K562 (cell line): Measurements from ENCODE around the gene SYPL2. TPM values are rescaled to one million over a fixed set of nuclear protein-coding genes. Genes with fewer than 3 reads are reported as not detected.

Experiments
- ADNP ChIP-seq: fragments of 200-800 bp; sonication (Bioruptor generic); IDR thresholded peaks from 2 replicates; pipeline ENCODE4 v1.6.1; 2016; ENCODE audit warnings: missing genetic modification characterization, missing compliant biosample characterization
- BRF1 ChIP-seq: IDR thresholded peaks from 3 replicates; pipeline ENCODE4 v1.6.1; 2011; ENCODE audit warnings: borderline replicate concordance, mild to moderate bottlenecking; ENCODE audit not compliant: insufficient read length; ENCODE audit errors: extremely low read depth
- CHCHD3 ChIP-seq: fragments of 250-450 bp; sonication (Bioruptor Pico); IDR thresholded peaks from 2 replicates; pipeline ENCODE4 v2.1.2; 2022; ENCODE audit warnings: mild to moderate bottlenecking
- DNMT1 ChIP-seq: fragments of 450-650 bp; IDR thresholded peaks from 2 replicates; pipeline ENCODE4 v1.6.1; 2016; ENCODE audit warnings: antibody characterized with exemption, mild to moderate bottlenecking
- ELK1 ChIP-seq: sonication (generic); formaldehyde crosslinking; IDR thresholded peaks from 2 replicates; pipeline ENCODE4 v1.8.1; 2022; ENCODE audit warnings: missing genetic modification reagents
- EP400 ChIP-seq: fragments of 450-650 bp; IDR thresholded peaks from 2 replicates; pipeline ENCODE4 v1.6.1; 2017; ENCODE audit warnings: antibody characterized with exemption, mild to moderate bottlenecking, moderate library complexity
- EWSR1 ChIP-seq: fragments of 450-650 bp; IDR thresholded peaks from 2 replicates; pipeline ENCODE4 v1.6.1; 2018; ENCODE audit warnings: borderline replicate concordance, mild to moderate bottlenecking, low read depth, moderate library complexity; ENCODE audit not compliant: partially characterized antibody
- HNRNPL ChIP-seq: fragments of 200-400 bp; formaldehyde crosslinking; IDR thresholded peaks from 2 replicates; pipeline ENCODE4 v1.6.1; 2017; ENCODE audit warnings: low read depth, mild to moderate bottlenecking, low read length
- ILF3 ChIP-seq: fragments of 450-650 bp; IDR thresholded peaks from 2 replicates; pipeline ENCODE4 v1.6.1; 2018; ENCODE audit warnings: antibody characterized with exemption, mild to moderate bottlenecking, moderate library complexity, borderline replicate concordance
- KLF13 ChIP-seq: fragments of 450-650 bp; IDR thresholded peaks from 2 replicates; pipeline ENCODE4 v1.6.1; 2016; ENCODE audit warnings: missing genetic modification characterization, low read depth, mild to moderate bottlenecking, missing compliant biosample characterization, moderate library complexity, borderline replicate concordance
- MAFF ChIP-seq: IDR thresholded peaks from 2 replicates; pipeline ENCODE4 v1.6.1; 2012; ENCODE audit warnings: low read length, improper control_type of control experiment
- PHB ChIP-seq: fragments of 250-450 bp; sonication (Bioruptor Pico); IDR thresholded peaks from 2 replicates; pipeline ENCODE4 v1.5.0; 2021
- POLR3A ChIP-seq: IDR thresholded peaks from 2 replicates; pipeline ENCODE4 v1.6.1; 2011; ENCODE audit warnings: borderline replicate concordance, mild to moderate bottlenecking, moderate library complexity; ENCODE audit not compliant: insufficient read length, insufficient read depth; ENCODE audit errors: extremely low read depth
- RBFOX2 ChIP-seq: fragments of 200-400 bp; formaldehyde crosslinking; IDR thresholded peaks from 2 replicates; pipeline ENCODE4 v1.6.1; 2017; ENCODE audit warnings: low read depth, mild to moderate bottlenecking, low read length, moderate library complexity
- RFX5 ChIP-seq: IDR thresholded peaks from 2 replicates; pipeline ENCODE4 v1.6.1; 2011; ENCODE audit warnings: low read depth, mild to moderate bottlenecking, improper control_type of control experiment, low read length
- SUPT5H ChIP-seq: fragments of 450-650 bp; IDR thresholded peaks from 2 replicates; pipeline ENCODE4 v1.6.1; 2016
- TAF7 ChIP-seq: fragments of 450-650 bp; IDR thresholded peaks from 2 replicates; pipeline ENCODE4 v1.6.1; 2016; ENCODE audit warnings: missing genetic modification characterization, missing compliant biosample characterization
- U2AF2 ChIP-seq: fragments of 200-400 bp; formaldehyde crosslinking; optimal IDR thresholded peaks from 2 replicates; pipeline ENCODE3; 2017; ENCODE audit warnings: low read depth, mild to moderate bottlenecking, low read length
- USF2 ChIP-seq: sonication (generic); formaldehyde crosslinking; IDR thresholded peaks from 2 replicates; pipeline ENCODE4 v1.5.0; 2020; ENCODE audit warnings: missing genetic modification reagents
- ZEB2 ChIP-seq: fragments of 450-650 bp; IDR thresholded peaks from 2 replicates; pipeline ENCODE4 v1.6.1; 2016
- ZNF354B ChIP-seq: fragments of 250-450 bp; sonication (Bioruptor Pico); IDR thresholded peaks from 2 replicates; pipeline ENCODE4 v1.4.0; 2020
- ZNF644 ChIP-seq: fragments of 200-800 bp; sonication (Bioruptor generic); IDR thresholded peaks from 2 replicates; pipeline ENCODE4 v1.6.1; 2016; ENCODE audit warnings: low read depth, missing genetic modification characterization, missing compliant biosample characterization
- polyA plus RNA-seq, 8 experiments: library from polyadenylated mRNA; depleted of rRNA in 4 of 8; stranded (reverse) in 5 of 8; unstranded in 3 of 8; fragments of >200 nt; fragmentation: Nextera tagmentation in 2 of 8; fragmentation: Illumina TruSeq in 1 of 8; extraction: Ambion mirVana in 2 of 8; extraction: Trizol in 1 of 8; gene quantifications; 2 replicates each; pipeline versions ENCODE4 v1.2.1 to v1.2.3, GENCODE V29; 2011 to 2014; ENCODE audit warnings: inconsistent platforms in 1 of 8, missing spikeins in 1 of 8
- total RNA-seq, 7 experiments: library from RNA; depleted of rRNA in 6 of 7; stranded (reverse); fragments of >200 nt in 6 of 7; fragmentation: Illumina TruSeq in 2 of 7; extraction: Trizol in 2 of 7; gene quantifications; 2 replicates each; pipeline versions ENCODE4 v1.2.1 to v1.2.3, GENCODE V29; 2011 to 2021; ENCODE audit warnings: low replicate concordance in 1 of 7
- TF ChIP-seq, protein P1 (sequence below): sonication (generic); formaldehyde crosslinking; IDR thresholded peaks from 2 replicates; pipeline ENCODE4 v1.8.0; 2022; ENCODE audit warnings: mild to moderate bottlenecking, missing genetic modification reagents, borderline replicate concordance
- TF ChIP-seq, protein P2 (sequence below), 2 experiments: fragments of 450-650 bp; conservative IDR thresholded peaks; 2 replicates each; pipeline ENCODE4 v1.6.1; 2017; ENCODE audit warnings: mild to moderate bottlenecking in 2 of 2, moderate library complexity in 2 of 2

The SYPL2 gene
- total and polyA plus RNA-seq, 9 of the 15 experiments (the other 6 are each of a cell fraction or from before 2014, with no cell fraction given) = 0.03 to 0.20 (median 0.07) TPM; not detected in 2

GRCh38 chr1:109493805-109494539, 27.6 kb downstream of the SYPL2 start, which contains the start of gene CYB561D1 (continued):
- TF ChIP-seq, protein P1, sequence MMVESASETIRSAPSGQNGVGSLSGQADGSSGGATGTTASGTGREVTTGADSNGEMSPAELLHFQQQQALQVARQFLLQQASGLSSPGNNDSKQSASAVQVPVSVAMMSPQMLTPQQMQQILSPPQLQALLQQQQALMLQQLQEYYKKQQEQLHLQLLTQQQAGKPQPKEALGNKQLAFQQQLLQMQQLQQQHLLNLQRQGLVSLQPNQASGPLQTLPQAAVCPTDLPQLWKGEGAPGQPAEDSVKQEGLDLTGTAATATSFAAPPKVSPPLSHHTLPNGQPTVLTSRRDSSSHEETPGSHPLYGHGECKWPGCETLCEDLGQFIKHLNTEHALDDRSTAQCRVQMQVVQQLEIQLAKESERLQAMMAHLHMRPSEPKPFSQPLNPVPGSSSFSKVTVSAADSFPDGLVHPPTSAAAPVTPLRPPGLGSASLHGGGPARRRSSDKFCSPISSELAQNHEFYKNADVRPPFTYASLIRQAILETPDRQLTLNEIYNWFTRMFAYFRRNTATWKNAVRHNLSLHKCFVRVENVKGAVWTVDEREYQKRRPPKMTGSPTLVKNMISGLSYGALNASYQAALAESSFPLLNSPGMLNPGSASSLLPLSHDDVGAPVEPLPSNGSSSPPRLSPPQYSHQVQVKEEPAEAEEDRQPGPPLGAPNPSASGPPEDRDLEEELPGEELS = peak; percentile 67; the same call in 1 of the 2 replicates
- no peak for TF ChIP-seq ZNF644 (tag)
- peak; percentile 83; the same call in 1 of the 2 replicates for TF ChIP-seq DNMT1
- no peak for TF ChIP-seq U2AF2
- no peak for TF ChIP-seq POLR3A
- no peak for TF ChIP-seq ADNP (tag)
- peak; percentile 87 for TF ChIP-seq EP400
- no peak for TF ChIP-seq ZNF354B (CRISPR knock-in tag)
- TF ChIP-seq EWSR1 = no peak
- no peak for TF ChIP-seq CHCHD3 (CRISPR knock-in tag)
- no peak; the same call in 1 of the 2 replicates for TF ChIP-seq MAFF
- TF ChIP-seq RFX5 = no peak
- peak; percentile 87 for TF ChIP-seq KLF13 (tag)
- no peak for TF ChIP-seq HNRNPL
- TF ChIP-seq ILF3 = no peak
- TF ChIP-seq SUPT5H = peak; percentile 83
- no peak for TF ChIP-seq USF2 (CRISPR knock-in tag)
- TF ChIP-seq ZEB2 = peak; percentile 22; the same call in 1 of the 2 replicates
- peak; percentile 35; the same call in 1 of the 2 replicates for TF ChIP-seq TAF7 (tag)
- TF ChIP-seq, protein P2, sequence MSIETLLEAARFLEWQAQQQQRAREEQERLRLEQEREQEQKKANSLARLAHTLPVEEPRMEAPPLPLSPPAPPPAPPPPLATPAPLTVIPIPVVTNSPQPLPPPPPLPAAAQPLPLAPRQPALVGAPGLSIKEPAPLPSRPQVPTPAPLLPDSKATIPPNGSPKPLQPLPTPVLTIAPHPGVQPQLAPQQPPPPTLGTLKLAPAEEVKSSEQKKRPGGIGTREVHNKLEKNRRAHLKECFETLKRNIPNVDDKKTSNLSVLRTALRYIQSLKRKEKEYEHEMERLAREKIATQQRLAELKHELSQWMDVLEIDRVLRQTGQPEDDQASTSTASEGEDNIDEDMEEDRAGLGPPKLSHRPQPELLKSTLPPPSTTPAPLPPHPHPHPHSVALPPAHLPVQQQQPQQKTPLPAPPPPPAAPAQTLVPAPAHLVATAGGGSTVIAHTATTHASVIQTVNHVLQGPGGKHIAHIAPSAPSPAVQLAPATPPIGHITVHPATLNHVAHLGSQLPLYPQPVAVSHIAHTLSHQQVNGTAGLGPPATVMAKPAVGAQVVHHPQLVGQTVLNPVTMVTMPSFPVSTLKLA (conservative IDR thresholded peaks at IDR 0.05) = peak; percentile 90 to 97
- no peak for TF ChIP-seq ELK1 (CRISPR knock-in tag)
- no peak for TF ChIP-seq BRF1
- peak; percentile 88 for TF ChIP-seq RBFOX2
- TF ChIP-seq PHB (CRISPR knock-in tag) = no peak
